HL-60 (cell line): ENCODE measurements around the gene TMTC1.

Experiments used
- CTCF ChIP-seq: IDR thresholded peaks from one replicate; pipeline ENCODE4 v1.5.1; 2011; ENCODE audit warnings: low read length, control low read depth, inconsistent platforms; ENCODE audit not compliant: insufficient read depth
- GABPA ChIP-seq: IDR thresholded peaks from 2 replicates; pipeline ENCODE4 v1.6.1; 2012; ENCODE audit warnings: low read depth
- POLR2AphosphoS5 ChIP-seq: IDR thresholded peaks from 2 replicates; pipeline ENCODE4 v1.6.1; 2012; ENCODE audit warnings: low read depth
- REST ChIP-seq: IDR thresholded peaks from 2 replicates; pipeline ENCODE4 v1.6.1; 2012; ENCODE audit warnings: low read depth; ENCODE audit not compliant: insufficient replicate concordance

DNA sequence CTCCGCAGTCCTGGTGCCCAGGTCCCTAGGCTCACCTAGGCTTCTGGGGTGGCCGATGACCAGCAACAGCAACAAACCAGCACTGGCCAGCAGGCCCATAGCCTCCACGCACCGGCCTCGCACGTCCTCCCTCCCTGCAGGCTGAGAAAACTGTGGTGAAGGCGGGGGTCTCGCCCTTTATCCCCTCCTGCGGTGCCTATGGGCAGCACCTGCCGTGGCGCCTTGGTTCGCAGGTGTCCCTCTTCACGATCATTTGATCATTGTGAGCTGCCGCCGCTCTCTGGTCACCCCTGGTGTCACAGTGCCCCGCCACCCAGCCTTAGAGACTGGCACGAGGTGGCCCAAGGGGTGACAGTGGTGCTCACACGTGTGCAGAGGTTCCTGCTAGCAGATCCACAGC is 286.2 kb downstream of the TMTC1 start, which contains the start of gene OVCH1:
- TF ChIP-seq CTCF: no peak
- no peak for TF ChIP-seq POLR2AphosphoS5
- no peak for TF ChIP-seq GABPA
- no peak for TF ChIP-seq REST
